HL-60/S4 treated with phorbol 12-myristate 13-acetate at 8.2 ng/mL for 4 days and 3 days (cell line): ENCODE data around the gene ULK3.

ENCODE experiments used
- in situ Hi-C: fragments of 300-500 bp; cut with MboI; formaldehyde crosslinking; loops from 2 replicates; pipeline ENCODE4 v1.15.0; 2022; ENCODE audit warnings: low sequenced_read_pairs

Gene ULK3

DNA sequence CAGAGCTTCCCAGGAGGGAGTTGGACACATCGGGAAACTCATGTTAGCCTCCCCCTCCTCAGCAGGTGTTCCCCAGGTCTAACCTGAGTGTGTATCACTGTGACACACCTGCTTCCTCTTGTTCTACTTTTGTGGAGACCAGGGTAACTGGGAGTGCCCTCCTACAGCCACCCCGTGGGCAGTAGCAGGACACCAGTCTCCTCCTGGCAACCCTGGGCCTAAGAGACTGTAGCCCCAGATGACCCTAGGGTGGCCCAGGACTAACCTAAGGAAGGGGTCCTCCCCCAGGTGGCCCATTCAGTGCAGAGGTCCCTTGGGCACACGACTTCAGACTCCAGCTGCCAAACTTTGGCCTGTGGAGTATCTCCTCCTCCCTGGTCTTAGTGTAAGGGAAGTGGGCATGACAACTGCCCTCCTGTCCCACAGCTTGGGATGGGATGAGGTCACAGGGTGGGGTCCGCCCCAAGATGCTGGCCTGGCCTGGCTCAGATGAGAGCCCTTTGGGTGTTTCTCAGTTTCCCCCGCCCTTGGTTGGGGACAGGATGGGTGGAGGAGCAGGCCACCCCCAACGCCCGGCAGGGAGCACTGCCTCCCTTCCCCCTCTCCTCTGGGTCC lies 56.3 kb downstream of the ULK3 start:
- in situ Hi-C loops = no loop called here
